Measurements from ENCODE around the gene CLN6.
A peak's percentile ranks its signal among the peaks of the same experiment; 100 is the strongest.
"Not testable (repeated sequence)": the region's sequence is repeated elsewhere in the genome, so short reads cannot be mapped to it uniquely, and the experiment has no call there.

CLN6 gene

GRCh38 chr15:68220967-68221366 is 8.6 kb downstream of the CLN6 start:
- no peaks in the 10 kb centered on the region for H3K9me3 Mint-ChIP-seq (ENCODE audit: low read depth)
- peaks cover 13% of the 10 kb centered on the region for H3K4me1 Mint-ChIP-seq (ENCODE audit: low read depth)
- no peak overlapping the region for H3K4me3 Mint-ChIP-seq
- H3K27me3 Mint-ChIP-seq = no peaks in the 10 kb centered on the region
- peaks cover 5% of the 10 kb centered on the region for H3K36me3 Mint-ChIP-seq
- no peak overlapping the region for H3K27ac Mint-ChIP-seq

DNA sequence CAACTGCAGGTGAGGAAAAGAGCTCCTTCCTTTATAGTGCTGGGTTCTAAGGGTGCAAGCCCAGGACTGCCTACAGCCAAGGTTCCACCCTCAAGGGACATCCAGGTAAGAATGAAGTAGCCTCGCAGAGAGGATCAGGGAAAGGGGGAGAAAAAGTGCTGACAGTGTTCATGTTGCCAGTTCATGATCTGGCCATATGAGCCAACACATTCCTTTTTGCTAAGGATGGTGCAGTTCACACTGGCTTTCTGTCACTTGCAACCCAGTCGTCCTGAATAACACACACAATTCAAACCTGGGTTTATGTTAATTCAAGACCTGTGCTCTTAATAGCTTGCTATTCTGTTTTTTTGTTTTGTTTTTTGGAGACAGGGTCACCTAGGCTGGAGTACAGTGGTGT is 9.0 kb downstream of the CLN6 start:
- Mint-ChIP-seq H3K4me3 (no peak overlapping the region), H3K27ac (no peak overlapping the region), H3K9me3 (ENCODE audit: low read depth) (no peaks in the 10 kb centered on the region), H3K36me3 (peaks cover 5% of the 10 kb centered on the region), H3K27me3 (no peaks in the 10 kb centered on the region), H3K4me1 (ENCODE audit: low read depth) (peaks cover 13% of the 10 kb centered on the region)

DNA sequence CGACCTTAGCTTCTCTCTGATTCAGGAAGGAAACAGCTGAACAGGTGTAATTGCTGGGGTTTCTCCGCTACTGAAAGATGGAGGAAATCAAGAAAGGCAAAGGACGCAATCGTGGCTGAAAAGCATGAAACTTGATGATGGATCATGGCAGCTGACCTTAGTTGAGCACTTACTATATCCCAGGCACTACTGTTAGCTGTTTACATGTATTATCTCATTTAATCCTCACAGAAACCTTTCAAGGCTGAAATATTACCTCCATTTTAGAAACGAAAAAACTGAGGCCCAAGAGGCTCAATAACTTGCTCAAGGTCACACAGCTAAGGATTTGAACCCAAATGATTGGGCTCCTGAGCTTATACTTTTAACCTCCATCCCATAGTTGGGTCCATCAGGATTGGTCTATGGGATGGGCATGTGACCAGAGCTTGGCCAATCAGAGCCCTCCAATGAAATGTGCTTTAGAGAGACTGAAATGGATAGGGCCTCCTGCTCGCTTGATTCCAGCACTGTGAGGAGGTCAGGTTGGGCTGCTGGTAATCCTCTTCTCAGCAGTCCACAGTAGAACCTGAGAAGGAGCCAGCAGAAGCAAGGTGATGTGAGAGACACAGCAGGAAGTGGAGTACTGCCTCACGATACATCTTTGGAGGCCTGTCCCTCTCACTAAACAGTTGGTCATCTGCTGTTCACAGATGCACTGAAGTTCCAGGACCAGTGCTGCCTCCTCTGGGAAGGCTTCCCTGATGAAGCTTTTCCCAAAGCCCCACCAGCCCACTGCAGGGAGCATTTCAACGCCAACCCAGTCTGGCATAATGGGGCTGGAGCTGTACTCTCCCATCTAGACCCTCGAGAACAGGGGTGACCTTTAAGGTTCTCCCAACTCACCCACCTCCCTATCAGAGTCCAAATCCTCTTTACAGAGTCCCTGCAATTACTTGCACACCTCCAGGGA is 10.4 kb downstream of the CLN6 start:
- H3K9me3 Mint-ChIP-seq (ENCODE audit: low read depth) = no peaks in the 10 kb centered on the region
- peaks cover 2% of the 10 kb centered on the region for H3K4me1 Mint-ChIP-seq (ENCODE audit: low read depth)
- H3K27me3 Mint-ChIP-seq = no peaks in the 10 kb centered on the region
- no peak overlapping the region for H3K4me3 Mint-ChIP-seq
- peaks cover 5% of the 10 kb centered on the region for H3K36me3 Mint-ChIP-seq
- H3K27ac Mint-ChIP-seq = no peak overlapping the region

- Mint-ChIP-seq H3K4me1 (ENCODE audit: low read depth) (peaks cover 2% of the 10 kb centered on the region), H3K36me3 (peaks cover 5% of the 10 kb centered on the region), H3K27ac (no peak overlapping the region), H3K9me3 (ENCODE audit: low read depth) (no peaks in the 10 kb centered on the region), H3K4me3 (no peak overlapping the region), H3K27me3 (no peaks in the 10 kb centered on the region)
Observed at GRCh38 chr15:68218331-68218730, 11.2 kb downstream of the CLN6 start.

GRCh38 chr15:68217341-68217740 is 12.2 kb downstream of the CLN6 start:
- H3K36me3 Mint-ChIP-seq = peaks cover 3% of the 10 kb centered on the region
- H3K27ac Mint-ChIP-seq = no peak overlapping the region
- no peaks in the 10 kb centered on the region for H3K4me1 Mint-ChIP-seq (ENCODE audit: low read depth)
- H3K4me3 Mint-ChIP-seq = no peak overlapping the region
- H3K9me3 Mint-ChIP-seq (ENCODE audit: low read depth) = no peaks in the 10 kb centered on the region
- no peaks in the 10 kb centered on the region for H3K27me3 Mint-ChIP-seq

DNA sequence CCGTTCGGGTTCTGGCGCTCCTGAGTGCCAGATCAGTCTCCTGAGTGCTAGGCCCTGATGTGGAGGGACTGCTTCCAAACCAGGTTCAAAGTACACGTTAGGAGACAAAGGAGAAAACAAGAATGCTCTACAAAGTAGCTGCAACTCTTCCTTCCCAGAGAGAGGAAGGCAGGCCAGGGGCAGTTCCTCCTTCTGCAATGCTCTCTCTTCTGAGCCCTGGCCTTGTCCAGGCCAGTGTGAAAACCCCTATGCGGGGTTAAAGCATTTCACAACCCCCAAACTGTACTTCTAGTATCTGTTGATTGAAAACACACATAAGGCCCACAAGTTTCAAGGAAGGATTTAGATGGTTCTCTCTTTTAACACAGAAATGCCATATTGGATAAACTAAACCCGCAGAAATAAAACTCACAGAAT is 14.7 kb downstream of the CLN6 start:
- H3K27me3 Mint-ChIP-seq = no peaks in the 10 kb centered on the region
- H3K36me3 Mint-ChIP-seq = peaks cover 3% of the 10 kb centered on the region
- no peaks in the 10 kb centered on the region for H3K9me3 Mint-ChIP-seq (ENCODE audit: low read depth)
- H3K4me1 Mint-ChIP-seq (ENCODE audit: low read depth) = peaks cover 3% of the 10 kb centered on the region
- H3K27ac Mint-ChIP-seq = no peak overlapping the region
- no peak overlapping the region for H3K4me3 Mint-ChIP-seq

GRCh38 chr15:68213991-68214837 is 15.3 kb downstream of the CLN6 start:
- Mint-ChIP-seq H3K9me3 (ENCODE audit: low read depth) (no peaks in the 10 kb centered on the region), H3K27me3 (no peaks in the 10 kb centered on the region), H3K27ac (no peak overlapping the region), H3K4me1 (ENCODE audit: low read depth) (peaks cover 8% of the 10 kb centered on the region), H3K4me3 (no peak overlapping the region), H3K36me3 (peaks cover 3% of the 10 kb centered on the region)

GRCh38 chr15:68213491-68213845 is 16.1 kb downstream of the CLN6 start:
- H3K4me3 Mint-ChIP-seq; H3K9me3 Mint-ChIP-seq (ENCODE audit: low read depth); H3K27me3 Mint-ChIP-seq; H3K36me3 Mint-ChIP-seq; H3K27ac Mint-ChIP-seq: not testable (repeated sequence)
- H3K4me1 Mint-ChIP-seq (ENCODE audit: low read depth) = peaks cover 13% of the 10 kb centered on the region

GRCh38 chr15:68211656-68212320 is 17.7 kb downstream of the CLN6 start:
- Mint-ChIP-seq H3K36me3 (no peaks in the 10 kb centered on the region), H3K27me3 (no peaks in the 10 kb centered on the region), H3K4me3 (no peak overlapping the region), H3K9me3 (ENCODE audit: low read depth) (no peaks in the 10 kb centered on the region), H3K4me1 (ENCODE audit: low read depth) (peaks cover 15% of the 10 kb centered on the region), H3K27ac (no peak overlapping the region)

DNA sequence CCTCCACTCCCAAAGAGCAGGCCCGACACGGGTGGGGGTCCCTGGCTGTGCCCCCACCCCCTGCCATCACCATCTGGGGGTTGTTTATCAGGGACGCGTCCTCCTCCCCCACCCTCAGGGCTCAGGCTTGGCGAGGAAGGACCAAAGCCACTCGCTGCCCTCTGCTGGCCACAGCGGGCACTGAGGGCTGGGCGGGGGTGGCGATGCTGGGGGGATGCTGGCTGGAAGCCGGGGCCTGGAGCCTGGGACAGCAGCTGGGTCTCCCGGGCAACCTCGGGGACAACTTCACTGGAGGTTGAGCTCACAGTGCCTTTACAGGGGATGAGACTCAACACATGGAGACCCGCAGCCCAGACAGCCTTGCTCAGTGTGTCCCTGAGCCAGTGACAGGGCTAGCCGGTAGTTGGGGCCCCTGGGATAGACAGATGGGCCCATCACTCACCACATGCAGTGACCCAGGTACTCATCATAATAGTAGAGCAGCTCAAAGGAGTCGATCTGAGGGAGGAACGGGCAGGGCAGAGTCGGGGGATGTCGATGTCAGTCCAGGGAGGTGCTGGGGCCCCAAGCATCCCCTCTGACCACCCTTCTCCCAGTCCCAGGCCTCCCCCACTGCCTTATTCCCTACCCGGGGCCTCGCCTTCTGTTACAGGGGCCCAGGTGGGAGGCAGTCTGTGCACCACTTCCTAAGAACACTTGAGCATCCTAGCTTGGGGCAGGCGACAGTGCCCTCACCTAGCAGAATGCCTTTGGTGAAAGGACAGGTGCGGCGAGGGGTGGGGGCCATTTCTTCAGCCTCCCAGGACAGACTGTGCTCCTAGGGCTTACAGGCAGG is 18.5 kb downstream of the CLN6 start:
- Mint-ChIP-seq H3K36me3 (no peaks in the 10 kb centered on the region), H3K27me3 (no peaks in the 10 kb centered on the region), H3K9me3 (ENCODE audit: low read depth) (no peaks in the 10 kb centered on the region), H3K4me1 (ENCODE audit: low read depth) (peaks cover 15% of the 10 kb centered on the region), H3K27ac (no peak overlapping the region), H3K4me3 (no peak overlapping the region)

GRCh38 chr15:68210409-68210756 is 19.1 kb downstream of the CLN6 start:
- Mint-ChIP-seq H3K9me3 (ENCODE audit: low read depth) (no peaks in the 10 kb centered on the region), H3K27ac (no peak overlapping the region), H3K36me3 (no peaks in the 10 kb centered on the region), H3K4me1 (ENCODE audit: low read depth) (peaks cover 15% of the 10 kb centered on the region), H3K4me3 (no peak overlapping the region), H3K27me3 (no peaks in the 10 kb centered on the region)

DNA sequence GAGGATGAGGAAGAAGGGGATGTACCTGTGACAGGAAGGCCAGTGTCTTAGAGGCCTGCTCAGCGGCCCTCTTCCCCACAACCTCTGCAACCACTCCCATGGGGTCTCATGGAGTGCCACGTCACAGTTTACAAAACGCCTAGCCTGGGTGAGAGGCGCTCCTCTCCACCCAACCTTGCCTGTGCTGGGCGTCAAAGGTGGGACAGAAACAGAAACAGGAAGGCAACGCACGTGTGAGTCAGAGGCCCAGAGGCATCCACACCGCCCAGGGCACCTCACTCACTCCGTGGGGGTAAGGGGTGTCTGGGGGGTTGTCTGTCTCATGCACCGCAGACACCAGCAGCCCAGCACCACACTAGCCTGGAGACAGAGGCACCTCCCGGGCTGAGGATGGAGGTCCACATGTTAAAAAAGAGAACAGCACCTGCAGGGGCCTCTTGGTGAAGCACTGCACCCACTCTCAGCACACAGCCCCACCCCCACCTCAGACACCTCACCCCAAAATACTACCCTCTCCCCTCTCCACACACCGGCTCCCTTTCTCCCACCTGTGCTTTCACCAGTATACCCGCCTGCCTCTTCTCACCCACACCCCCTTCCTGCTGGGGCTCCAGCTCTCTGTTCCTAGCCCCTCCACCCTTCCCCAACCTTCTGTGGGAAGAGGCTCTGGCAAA is 19.7 kb downstream of the CLN6 start:
- H3K9me3 Mint-ChIP-seq (ENCODE audit: low read depth) = no peaks in the 10 kb centered on the region
- no peaks in the 10 kb centered on the region for H3K27me3 Mint-ChIP-seq
- H3K27ac Mint-ChIP-seq = peak overlapping the region; percentile 54
- H3K36me3 Mint-ChIP-seq = no peaks in the 10 kb centered on the region
- peaks cover 15% of the 10 kb centered on the region for H3K4me1 Mint-ChIP-seq (ENCODE audit: low read depth)
- no peak overlapping the region for H3K4me3 Mint-ChIP-seq

DNA sequence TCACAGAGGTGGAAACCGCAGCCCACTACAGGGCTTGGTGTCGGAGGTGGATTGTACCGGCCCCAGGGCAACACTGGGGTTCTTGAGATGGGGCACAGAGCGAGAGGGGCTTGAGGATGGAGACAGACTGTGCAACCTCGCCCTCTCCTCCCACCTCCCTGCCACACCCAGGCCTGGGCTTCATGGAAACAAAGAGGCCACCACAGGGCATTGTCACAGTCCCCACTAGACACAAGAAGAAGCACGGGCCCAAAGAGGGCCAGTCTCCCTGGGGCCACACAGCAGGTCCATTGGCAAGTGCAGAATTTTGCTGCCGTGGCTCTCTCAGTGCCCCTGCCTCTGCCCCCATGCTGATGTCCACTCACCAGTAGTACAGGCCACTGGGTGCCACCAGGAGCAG is 20.3 kb downstream of the CLN6 start:
- Mint-ChIP-seq H3K9me3 (ENCODE audit: low read depth) (no peaks in the 10 kb centered on the region), H3K27me3 (no peaks in the 10 kb centered on the region), H3K27ac (no peak overlapping the region), H3K4me1 (ENCODE audit: low read depth) (peaks cover 15% of the 10 kb centered on the region), H3K36me3 (no peaks in the 10 kb centered on the region), H3K4me3 (no peak overlapping the region)
